ENCODE measurements around the gene VSTM2B. TPM values are rescaled to one million over a fixed set of nuclear protein-coding genes. Genes with fewer than 3 reads are reported as not detected.
A peak's percentile ranks its signal among the peaks of the same experiment; 100 is the strongest.

VSTM2B gene
- polyA plus RNA-seq, 1 of the 3 experiments (the other 2 are of a cell fraction): not detected

- no peaks in the 10 kb centered on the region for H3K9me2 ChIP-seq
- peak; percentile 74 for TF ChIP-seq RAD21 (IDR thresholded peaks at IDR 0.05; ENCODE audit: low read length)
- TF ChIP-seq FOXJ3 (CRISPR knock-in tag; IDR thresholded peaks at IDR 0.05): no peak
- TF ChIP-seq NRF1 (IDR thresholded peaks at IDR 0.05; ENCODE audit: low read depth, low read length): peak; percentile 63
- TF ChIP-seq, protein P1, sequence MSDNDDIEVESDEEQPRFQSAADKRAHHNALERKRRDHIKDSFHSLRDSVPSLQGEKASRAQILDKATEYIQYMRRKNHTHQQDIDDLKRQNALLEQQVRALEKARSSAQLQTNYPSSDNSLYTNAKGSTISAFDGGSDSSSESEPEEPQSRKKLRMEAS (IDR thresholded peaks at IDR 0.05; ENCODE audit: low read depth): no peak
- TF ChIP-seq SMC3 (IDR thresholded peaks at IDR 0.05; ENCODE audit: low read depth, low read length): peak; percentile 44
- peak; percentile 57; the same call in 1 of the 2 replicates for TF ChIP-seq MXI1 (IDR thresholded peaks at IDR 0.05; ENCODE audit: low read depth, low read length)
- TF ChIP-seq, protein P2, sequence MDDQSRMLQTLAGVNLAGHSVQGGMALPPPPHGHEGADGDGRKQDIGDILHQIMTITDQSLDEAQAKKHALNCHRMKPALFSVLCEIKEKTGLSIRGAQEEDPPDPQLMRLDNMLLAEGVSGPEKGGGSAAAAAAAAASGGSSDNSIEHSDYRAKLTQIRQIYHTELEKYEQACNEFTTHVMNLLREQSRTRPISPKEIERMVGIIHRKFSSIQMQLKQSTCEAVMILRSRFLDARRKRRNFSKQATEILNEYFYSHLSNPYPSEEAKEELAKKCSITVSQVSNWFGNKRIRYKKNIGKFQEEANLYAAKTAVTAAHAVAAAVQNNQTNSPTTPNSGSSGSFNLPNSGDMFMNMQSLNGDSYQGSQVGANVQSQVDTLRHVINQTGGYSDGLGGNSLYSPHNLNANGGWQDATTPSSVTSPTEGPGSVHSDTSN (IDR thresholded peaks at IDR 0.05): no peak
- TF ChIP-seq CTCF (IDR thresholded peaks at IDR 0.05): peak; percentile 77
- ChIA-PET POLR2A (no interaction called here), CTCF (interaction anchor here (0.6 to 3.7 kb wide), 39 partner anchors 9 to 647 kb away, joined by 3 to 47 read pairs (median 3); partner anchors contain the start of gene POP4)
- H3K9me3 ChIP-seq: no peaks in the 10 kb centered on the region
- H4K20me1 ChIP-seq (ENCODE audit: insufficient read depth): 0 out of 2 replicates have a peak, but pooled peaks cover 2% of the 10 kb centered on the region
- H3K27ac ChIP-seq (ENCODE audit: low read depth in 2 of 2, low read length in 1 of 2): no peak overlapping the region
- peak overlapping the region; percentile 83; the same call in 1 of the 2 replicates for H3K4me2 ChIP-seq
- H2AFZ ChIP-seq (ENCODE audit: low read depth): 0 out of 2 replicates have a peak overlapping the region, but pooled peaks have one; percentile 59
- H3K4me3 ChIP-seq (ENCODE audit: low read depth in 2 of 2, low read length in 1 of 2): peak overlapping the region; percentile 26 to 60
- WGBS (ENCODE audit: low lambda C conversion rate): 5% methylated on average over 15 of the region's 57 CpGs
- H3F3A ChIP-seq (replicated peaks; ENCODE audit: insufficient read depth): no peaks in the 10 kb centered on the region
- H3K4me1 ChIP-seq (ENCODE audit: control insufficient read depth in 1 of 2, insufficient read depth in 2 of 2, low read depth in 1 of 2, low read length in 1 of 2): no peaks in the 10 kb centered on the region; a peak in 1 of 4 replicates
- no peak overlapping the region for H3K9ac ChIP-seq
- H3K36me3 ChIP-seq (replicated peaks in 1 of 2; ENCODE audit: control insufficient read depth in 1 of 2, insufficient read depth in 2 of 2, low read length in 1 of 2): no peaks in the 10 kb centered on the region
- no peaks in the 10 kb centered on the region for H3K79me2 ChIP-seq (ENCODE audit: insufficient read depth)
- H3K27me3 ChIP-seq (ENCODE audit: insufficient read depth): peaks cover 83% of the 10 kb centered on the region
- peak; percentile 94 for DNase-seq
Observed at GRCh38 chr19:29528350-29528945, 2.7 kb downstream of the VSTM2B start.

DNA sequence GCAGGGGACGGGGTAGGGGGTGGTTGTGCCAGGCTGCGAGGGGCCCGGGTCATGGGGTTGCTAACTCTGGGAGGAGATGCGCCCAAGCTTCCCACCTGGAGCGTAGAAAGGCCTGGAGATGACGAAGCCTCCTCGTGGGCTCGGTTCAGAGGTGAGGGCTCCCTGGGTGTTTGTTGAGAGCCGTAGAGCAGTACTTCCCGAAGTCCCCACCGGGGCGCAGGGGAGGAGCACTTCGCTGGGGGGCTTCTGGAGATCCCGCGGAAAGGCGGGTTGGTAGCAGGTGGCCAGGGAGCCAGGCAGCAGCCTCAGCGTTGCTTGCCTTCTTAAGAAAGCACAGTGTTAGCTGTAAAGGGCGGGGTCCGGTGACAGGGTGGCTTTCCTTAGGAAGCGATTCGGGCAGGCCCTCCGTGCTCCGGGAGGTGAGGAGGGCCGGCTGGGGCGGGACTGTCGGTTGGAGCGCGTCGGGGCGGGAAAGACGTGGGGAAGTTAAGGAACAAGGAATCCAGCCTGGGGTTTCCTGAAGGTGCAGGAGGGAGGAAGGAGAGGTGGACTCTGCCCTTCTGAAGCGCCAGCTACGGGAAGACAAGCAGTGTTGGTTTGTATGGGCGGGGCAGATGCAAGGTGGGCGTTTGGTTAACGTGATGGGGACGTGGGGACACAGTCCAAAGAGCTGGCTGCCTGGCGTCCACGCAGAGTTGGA is 3.3 kb downstream of the VSTM2B start:
- Histone ChIP-seq H3K27me3 (ENCODE audit: insufficient read depth) (peaks cover 76% of the 10 kb centered on the region), H2AFZ (ENCODE audit: low read depth) (no peak overlapping the region), H3K4me3 (ENCODE audit: low read depth in 2 of 2, low read length in 1 of 2) (peak overlapping the region in 1 of 2 experiments; percentile 60; a peak in 1 of 4 replicates), H3K4me1 (ENCODE audit: control insufficient read depth in 1 of 2, insufficient read depth in 2 of 2, low read depth in 1 of 2, low read length in 1 of 2) (no peaks in the 10 kb centered on the region; a peak in 1 of 4 replicates), H4K20me1 (ENCODE audit: insufficient read depth) (0 out of 2 replicates have a peak, but pooled peaks cover 2% of the 10 kb centered on the region), H3K4me2 (peak overlapping the region; percentile 83; the same call in 1 of the 2 replicates), H3F3A (replicated peaks; ENCODE audit: insufficient read depth) (no peaks in the 10 kb centered on the region), H3K9ac (no peak overlapping the region), H3K27ac (ENCODE audit: low read depth in 2 of 2, low read length in 1 of 2) (no peak overlapping the region), H3K9me3 (no peaks in the 10 kb centered on the region), H3K9me2 (no peaks in the 10 kb centered on the region), H3K36me3 (replicated peaks in 1 of 2; ENCODE audit: control insufficient read depth in 1 of 2, insufficient read depth in 2 of 2, low read length in 1 of 2) (no peaks in the 10 kb centered on the region), H3K79me2 (ENCODE audit: insufficient read depth) (no peaks in the 10 kb centered on the region)
- CTCF ChIA-PET: interaction anchor here (0.7 to 3.7 kb wide), 26 partner anchors 9 to 647 kb away, joined by 3 to 47 read pairs (median 4); no protein-coding TSS in a partner anchor
- no peak for DNase-seq
- WGBS (ENCODE audit: low lambda C conversion rate): 16% methylated on average over 37 of the region's 39 CpGs
- POLR2A ChIA-PET: no interaction called here
- TF ChIP-seq USF2 (IDR thresholded peaks at IDR 0.05; ENCODE audit: borderline replicate concordance, low read depth, low read length): no peak
- TF ChIP-seq TEAD4 (IDR thresholded peaks at IDR 0.05; ENCODE audit: borderline replicate concordance, insufficient read depth): no peak
- no peak for TF ChIP-seq MEF2A (IDR thresholded peaks at IDR 0.05; ENCODE audit: borderline replicate concordance, low read depth)
- no peak for TF ChIP-seq FOXM1 (IDR thresholded peaks at IDR 0.05; ENCODE audit: low read depth)
- no peak for TF ChIP-seq FOSL2 (IDR thresholded peaks at IDR 0.05; ENCODE audit: borderline replicate concordance, low read depth)
- TF ChIP-seq YY1 (IDR thresholded peaks at IDR 0.05; ENCODE audit: low read depth): no peak
- no peak for TF ChIP-seq RCOR1 (IDR thresholded peaks at IDR 0.05; ENCODE audit: low read length)
- TF ChIP-seq, protein P3, sequence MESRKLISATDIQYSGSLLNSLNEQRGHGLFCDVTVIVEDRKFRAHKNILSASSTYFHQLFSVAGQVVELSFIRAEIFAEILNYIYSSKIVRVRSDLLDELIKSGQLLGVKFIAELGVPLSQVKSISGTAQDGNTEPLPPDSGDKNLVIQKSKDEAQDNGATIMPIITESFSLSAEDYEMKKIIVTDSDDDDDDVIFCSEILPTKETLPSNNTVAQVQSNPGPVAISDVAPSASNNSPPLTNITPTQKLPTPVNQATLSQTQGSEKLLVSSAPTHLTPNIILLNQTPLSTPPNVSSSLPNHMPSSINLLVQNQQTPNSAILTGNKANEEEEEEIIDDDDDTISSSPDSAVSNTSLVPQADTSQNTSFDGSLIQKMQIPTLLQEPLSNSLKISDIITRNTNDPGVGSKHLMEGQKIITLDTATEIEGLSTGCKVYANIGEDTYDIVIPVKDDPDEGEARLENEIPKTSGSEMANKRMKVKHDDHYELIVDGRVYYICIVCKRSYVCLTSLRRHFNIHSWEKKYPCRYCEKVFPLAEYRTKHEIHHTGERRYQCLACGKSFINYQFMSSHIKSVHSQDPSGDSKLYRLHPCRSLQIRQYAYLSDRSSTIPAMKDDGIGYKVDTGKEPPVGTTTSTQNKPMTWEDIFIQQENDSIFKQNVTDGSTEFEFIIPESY (IDR thresholded peaks at IDR 0.05; ENCODE audit: borderline replicate concordance, low read depth): no peak
- TF ChIP-seq JUND (IDR thresholded peaks at IDR 0.05): no peak
- TF ChIP-seq, protein P1 (IDR thresholded peaks at IDR 0.05; ENCODE audit: low read depth): no peak
